Vagina (tissue), 2 donors: ENCODE data around the gene N4BP3. TPM values are rescaled to one million over a fixed set of nuclear protein-coding genes. Genes with fewer than 3 reads are reported as not detected.

Experiments
- DNase-seq, 2 donors: peaks; one replicate each; pipeline ENCODE4 v3.0.0-alpha.2; 2017; ENCODE audit errors: extremely low spot score in 2 of 2
- H3K27ac ChIP-seq: fragments of 200-600 bp; sonication (generic); one replicate; pipeline ENCODE4 v1.5.1; 2019
- H3K27me3 ChIP-seq: fragments of 200-600 bp; sonication (generic); one replicate; pipeline ENCODE4 v1.5.1; 2019
- H3K36me3 ChIP-seq, 2 donors: fragments of 200-600 bp; sonication (generic); one replicate each; pipeline ENCODE4 v1.5.1; 2017 to 2019
- H3K4me1 ChIP-seq: fragments of 200-600 bp; sonication (generic); one replicate; pipeline ENCODE4 v1.5.1; 2019
- H3K4me3 ChIP-seq, 2 donors: fragments of 200-600 bp; sonication (generic); 1 replicate in 1 of 2; 2 replicates in 1 of 2; pipeline ENCODE4 v1.5.1; 2016 to 2019
- H3K9me3 ChIP-seq: fragments of 200-600 bp; sonication (generic); one replicate; pipeline ENCODE4 v1.5.1; 2019
- CTCF ChIP-seq, 3 experiments: fragments of 450-650 bp in 2 of 3; fragments of 200-600 bp in 1 of 3; sonication (generic) in 1 of 3; IDR thresholded peaks; one replicate each; pipeline ENCODE4 v1.5.1; 2017 to 2019; ENCODE audit warnings: antibody characterized with exemption in 3 of 3, mild to moderate bottlenecking in 2 of 3, moderate library complexity in 2 of 3
- POLR2A ChIP-seq, 2 donors: fragments of 450-650 bp; IDR thresholded peaks; one replicate each; pipeline ENCODE4 v1.6.1; 2017; ENCODE audit warnings: antibody characterized with exemption in 2 of 2, mild to moderate bottlenecking in 2 of 2, moderate library complexity in 2 of 2
- POLR2AphosphoS5 ChIP-seq, 2 donors: sonication (generic); formaldehyde crosslinking; IDR thresholded peaks; one replicate each; pipeline ENCODE4 v1.9.0; 2017; ENCODE audit warnings: antibody characterized with exemption in 2 of 2, mild to moderate bottlenecking in 2 of 2, low read depth in 1 of 2; ENCODE audit not compliant: insufficient read depth in 1 of 2
- intact Hi-C: fragments of 100-400 bp; cut with DNase I; formaldehyde crosslinking; loops from one replicate; pipeline ENCODE4 v1.15.1; 2023
- total RNA-seq: library from RNA; depleted of rRNA; stranded (reverse); fragments of >200 nt; gene quantifications from one replicate; pipeline ENCODE4 v1.2.3, GENCODE V29; 2016

Gene N4BP3
- total RNA-seq = 4.9 TPM

DNA sequence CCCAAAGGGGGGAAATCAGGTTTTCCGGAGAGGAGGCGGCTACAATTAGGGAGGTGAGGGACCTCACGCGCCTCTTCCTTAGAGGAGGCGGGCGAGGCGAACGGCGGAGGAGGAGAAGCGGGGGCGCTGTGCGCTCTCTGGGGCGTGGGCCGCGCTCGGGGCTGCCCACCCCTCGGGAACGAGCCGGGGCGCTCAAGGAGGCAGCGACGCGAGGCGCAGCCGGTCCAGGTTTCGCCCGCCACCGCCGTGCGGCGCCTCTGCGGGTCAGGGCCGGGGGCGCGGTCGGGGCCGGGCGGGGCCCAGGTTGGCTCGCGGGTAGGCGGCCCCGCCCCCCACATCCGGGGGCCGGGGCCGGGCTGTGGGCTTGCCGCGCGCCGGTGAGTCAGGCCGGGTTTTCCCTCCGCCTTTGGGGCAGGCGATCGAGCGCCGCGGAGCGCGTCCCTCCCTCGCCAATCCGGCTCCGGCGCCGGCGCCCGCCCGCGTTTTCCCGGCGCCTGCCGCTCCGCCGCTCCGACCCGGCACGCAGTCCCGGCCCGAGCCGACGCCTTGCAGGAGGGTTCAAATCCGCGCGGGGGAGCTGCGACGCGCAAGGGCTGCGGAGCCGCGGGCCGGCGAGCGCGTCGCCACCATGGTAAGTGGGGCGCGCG is at the start of gene N4BP3:
TSS of gene N4BP3 (plus strand) at position 392 of the 647 bp plus-strand sequence. CDS start 6,052 bp downstream, outside the sequence.
- Histone ChIP-seq H3K36me3 (no peaks in the 10 kb centered on the region), H3K27ac (peak within 1 kb of the TSS; percentile 51), H3K4me3 (peak within 1 kb of the TSS; percentile 40 to 56), H3K9me3 (no peaks in the 10 kb centered on the region), H3K4me1 (peaks cover 36% of the 10 kb centered on the region), H3K27me3 (no peaks in the 10 kb centered on the region)
- intact Hi-C loops = no loop called here
- DNase-seq = no peak
- TF ChIP-seq POLR2A (IDR thresholded peaks at IDR 0.05) = no peak
- TF ChIP-seq CTCF (IDR thresholded peaks at IDR 0.05) = no peak
- TF ChIP-seq POLR2AphosphoS5 (IDR thresholded peaks at IDR 0.05; ENCODE audit: insufficient read depth in 1 of 2, low read depth in 1 of 2) = no peak

DNA sequence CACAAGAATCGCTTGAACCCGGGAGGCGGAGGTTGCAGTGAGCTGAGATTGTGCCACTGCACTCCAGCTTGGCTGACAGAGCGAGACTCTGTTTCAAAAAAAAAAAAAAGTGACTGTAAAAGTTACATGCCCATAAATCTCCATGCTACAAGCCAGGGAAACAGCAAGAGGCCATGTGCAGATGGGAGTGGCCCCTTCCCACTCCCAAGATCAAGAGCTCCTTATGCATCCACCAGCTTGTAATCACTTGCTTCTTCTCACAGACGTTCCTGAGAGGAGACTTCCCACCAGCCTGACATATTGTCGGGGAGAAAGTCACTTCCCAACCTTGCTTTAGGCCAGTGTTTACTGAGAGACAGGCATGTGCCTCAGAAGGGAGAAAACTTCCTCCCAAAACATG is 45.6 kb upstream of the N4BP3 start:
- Histone ChIP-seq H3K4me3 (no peak overlapping the region), H3K36me3 (no peaks in the 10 kb centered on the region), H3K4me1 (peaks cover 8% of the 10 kb centered on the region), H3K27me3 (no peaks in the 10 kb centered on the region), H3K9me3 (no peaks in the 10 kb centered on the region), H3K27ac (no peak overlapping the region)
- intact Hi-C loops = no loop called here
- TF ChIP-seq POLR2A (IDR thresholded peaks at IDR 0.05) (no peak), CTCF (IDR thresholded peaks at IDR 0.05) (no peak), POLR2AphosphoS5 (IDR thresholded peaks at IDR 0.05; ENCODE audit: insufficient read depth in 1 of 2, low read depth in 1 of 2) (no peak)
- DNase-seq = no peak

GRCh38 chr5:178068293-178068692 is 45.0 kb upstream of the N4BP3 start:
- H3K4me3 ChIP-seq = no peak overlapping the region
- H3K27me3 ChIP-seq = no peaks in the 10 kb centered on the region
- peaks cover 8% of the 10 kb centered on the region for H3K4me1 ChIP-seq
- no peaks in the 10 kb centered on the region for H3K9me3 ChIP-seq
- H3K36me3 ChIP-seq = no peaks in the 10 kb centered on the region
- DNase-seq = no peak
- H3K27ac ChIP-seq = no peak overlapping the region
- no peak for TF ChIP-seq CTCF (IDR thresholded peaks at IDR 0.05)
- TF ChIP-seq POLR2AphosphoS5 (IDR thresholded peaks at IDR 0.05; ENCODE audit: insufficient read depth in 1 of 2, low read depth in 1 of 2) = no peak
- no peak for TF ChIP-seq POLR2A (IDR thresholded peaks at IDR 0.05)
- intact Hi-C loops = no loop called here

DNA sequence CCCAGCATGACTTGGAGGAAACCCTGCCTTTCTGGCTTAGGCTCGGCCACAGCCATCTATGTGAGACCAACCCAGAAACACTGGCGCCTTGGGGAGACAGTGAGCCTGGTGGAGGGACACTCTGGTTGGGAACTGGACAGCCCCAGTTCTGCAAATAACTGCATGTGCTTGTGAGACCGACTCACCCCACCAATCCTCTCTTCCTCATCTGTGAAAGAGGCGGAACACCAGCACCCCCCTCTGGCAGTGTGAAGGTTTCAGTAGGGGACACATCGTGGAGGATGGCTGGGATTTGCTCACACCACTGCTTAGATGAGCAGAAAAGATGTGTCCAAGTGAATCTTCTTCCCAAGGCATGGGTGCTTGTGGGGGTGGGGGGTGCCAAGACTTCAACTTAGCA is 43.4 kb upstream of the N4BP3 start:
- intact Hi-C loops = no loop called here
- no peaks in the 10 kb centered on the region for H3K36me3 ChIP-seq
- H3K9me3 ChIP-seq = no peaks in the 10 kb centered on the region
- TF ChIP-seq CTCF (IDR thresholded peaks at IDR 0.05) = no peak
- TF ChIP-seq POLR2A (IDR thresholded peaks at IDR 0.05) = no peak
- no peak for TF ChIP-seq POLR2AphosphoS5 (IDR thresholded peaks at IDR 0.05; ENCODE audit: insufficient read depth in 1 of 2, low read depth in 1 of 2)
- DNase-seq = no peak
- no peak overlapping the region for H3K27ac ChIP-seq
- peaks cover 8% of the 10 kb centered on the region for H3K4me1 ChIP-seq
- H3K27me3 ChIP-seq = no peaks in the 10 kb centered on the region
- H3K4me3 ChIP-seq = no peak overlapping the region

DNA sequence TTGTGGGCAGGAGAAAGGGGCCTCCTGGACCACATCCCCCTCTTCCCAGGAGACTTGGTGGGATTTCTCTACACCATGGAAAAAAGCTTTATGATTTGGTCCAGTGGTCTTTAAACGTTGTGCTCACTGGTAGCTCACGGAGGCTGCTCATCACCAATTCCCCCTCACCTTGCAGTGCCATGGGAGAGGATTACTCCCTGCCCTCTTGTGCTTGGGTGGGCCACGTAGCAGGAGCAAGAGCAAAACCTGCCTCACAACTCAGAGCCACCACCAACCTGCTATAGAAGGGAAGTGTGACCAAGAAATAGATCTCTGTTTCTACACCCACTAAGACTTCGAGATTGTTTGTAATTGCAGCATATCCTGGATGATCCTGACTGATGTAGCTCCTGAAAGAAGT is 42.2 kb upstream of the N4BP3 start:
- Histone ChIP-seq H3K4me1 (peaks cover 8% of the 10 kb centered on the region), H3K27ac (no peak overlapping the region), H3K36me3 (no peaks in the 10 kb centered on the region), H3K27me3 (no peaks in the 10 kb centered on the region), H3K4me3 (no peak overlapping the region), H3K9me3 (no peaks in the 10 kb centered on the region)
- TF ChIP-seq POLR2AphosphoS5 (IDR thresholded peaks at IDR 0.05; ENCODE audit: insufficient read depth in 1 of 2, low read depth in 1 of 2) (no peak), POLR2A (IDR thresholded peaks at IDR 0.05) (no peak), CTCF (IDR thresholded peaks at IDR 0.05) (no peak)
- intact Hi-C loops = no loop called here
- no peak for DNase-seq
